Gastrocnemius medialis (tissue), 4 donors: ENCODE results near the gene ARID1B. TPM values are rescaled to one million over a fixed set of nuclear protein-coding genes. Genes with fewer than 3 reads are reported as not detected.

Experiments
- ATAC-seq, 2 donors: fragments of 150-250 bp; one replicate each; pipeline ENCODE4 v1.9.1; 2016
- DNase-seq, 2 donors: peaks; one replicate each; pipeline ENCODE4 v3.0.0-alpha.2; 2019
- H3K27ac ChIP-seq, 4 donors: fragments of 200-600 bp; sonication (generic); 1 replicate in 1 of 4; 2 replicates in 3 of 4; pipeline ENCODE4 v1.5.1; 2016 to 2018; ENCODE audit warnings: mild to moderate bottlenecking in 2 of 4, moderate library complexity in 1 of 4
- H3K27me3 ChIP-seq, 3 donors: fragments of 200-600 bp; sonication (generic) in 2 of 3; 1 replicate in 1 of 3; 2 replicates in 2 of 3; pipeline versions ENCODE4 v1.5.1 to v1.6.0; 2016 to 2019; ENCODE audit warnings: mild to moderate bottlenecking in 1 of 3, moderate library complexity in 1 of 3
- H3K36me3 ChIP-seq, 2 donors: fragments of 200-600 bp; sonication (generic) in 1 of 2; one replicate each; pipeline ENCODE4 v1.5.1; 2017 to 2018
- H3K4me1 ChIP-seq, 2 donors: fragments of 200-600 bp; sonication (generic) in 1 of 2; one replicate each; pipeline ENCODE4 v1.5.1; 2016 to 2017; ENCODE audit warnings: mild to moderate bottlenecking in 2 of 2
- H3K4me3 ChIP-seq, 4 donors: fragments of 200-600 bp; sonication (generic) in 3 of 4; 1 replicate in 1 of 4; 2 replicates in 3 of 4; pipeline ENCODE4 v1.5.1; 2016 to 2019; ENCODE audit warnings: mild to moderate bottlenecking in 2 of 4
- H3K9me3 ChIP-seq, 3 donors: fragments of 200-600 bp; sonication (generic) in 2 of 3; 1 replicate in 1 of 3; 2 replicates in 2 of 3; pipeline ENCODE4 v1.5.1; 2016 to 2019
- CTCF ChIP-seq, 5 experiments: fragments of 450-650 bp in 3 of 5; fragments of 200-600 bp in 2 of 5; sonication (generic) in 2 of 5; IDR thresholded peaks in 4 of 5; conservative IDR thresholded peaks in 1 of 5; 1 replicate in 4 of 5; 2 replicates in 1 of 5; pipeline ENCODE4 v1.5.1; 2016 to 2019; ENCODE audit warnings: antibody characterized with exemption in 5 of 5, mild to moderate bottlenecking in 3 of 5, moderate library complexity in 3 of 5
- POLR2A ChIP-seq, 2 donors: fragments of 450-650 bp; IDR thresholded peaks; one replicate each; pipeline ENCODE4 v1.6.1; 2017; ENCODE audit warnings: antibody characterized with exemption in 2 of 2, mild to moderate bottlenecking in 2 of 2, moderate library complexity in 2 of 2
- in situ Hi-C, 4 donors: fragments of 200-750 bp; cut with MboI; loops; one replicate each; pipeline versions ENCODE4 v1.15.0 to v1.8.0; 2017; ENCODE audit warnings: low sequenced_read_pairs in 4 of 4
- intact Hi-C: fragments of 100-400 bp; cut with DNase I; formaldehyde crosslinking; loops from one replicate; pipeline ENCODE4 v1.15.1; 2023; ENCODE audit warnings: low total_unique reads
- total RNA-seq, 4 donors: library from RNA; depleted of rRNA; stranded (reverse); fragments of >200 nt; gene quantifications; one replicate each; pipeline versions ENCODE4 v1.1.0 to v1.2.3, GENCODE V29; 2016

ARID1B gene
- total RNA-seq, 4 donors from 2014 or later, result 54.9 to 75.3 (median 62.0) TPM

GRCh38 chr6:157213426-157213825 is 436.2 kb downstream of the ARID1B start:
- Histone ChIP-seq H3K4me1 (no peaks in the 10 kb centered on the region), H3K27me3 (no peaks in the 10 kb centered on the region), H3K4me3 (no peak overlapping the region), H3K9me3 (no peaks in the 10 kb centered on the region), H3K27ac (no peak overlapping the region), H3K36me3 (no peaks in the 10 kb centered on the region)
- DNase-seq (no peak), ATAC-seq (no peak)
- in situ Hi-C loops (no loop called here), intact Hi-C loops (no loop called here)
- TF ChIP-seq CTCF (IDR thresholded peaks at IDR 0.05 in 4 of 5, conservative IDR thresholded peaks at IDR 0.05 in 1 of 5), result no peak
- TF ChIP-seq POLR2A (IDR thresholded peaks at IDR 0.05), result no peak

DNA sequence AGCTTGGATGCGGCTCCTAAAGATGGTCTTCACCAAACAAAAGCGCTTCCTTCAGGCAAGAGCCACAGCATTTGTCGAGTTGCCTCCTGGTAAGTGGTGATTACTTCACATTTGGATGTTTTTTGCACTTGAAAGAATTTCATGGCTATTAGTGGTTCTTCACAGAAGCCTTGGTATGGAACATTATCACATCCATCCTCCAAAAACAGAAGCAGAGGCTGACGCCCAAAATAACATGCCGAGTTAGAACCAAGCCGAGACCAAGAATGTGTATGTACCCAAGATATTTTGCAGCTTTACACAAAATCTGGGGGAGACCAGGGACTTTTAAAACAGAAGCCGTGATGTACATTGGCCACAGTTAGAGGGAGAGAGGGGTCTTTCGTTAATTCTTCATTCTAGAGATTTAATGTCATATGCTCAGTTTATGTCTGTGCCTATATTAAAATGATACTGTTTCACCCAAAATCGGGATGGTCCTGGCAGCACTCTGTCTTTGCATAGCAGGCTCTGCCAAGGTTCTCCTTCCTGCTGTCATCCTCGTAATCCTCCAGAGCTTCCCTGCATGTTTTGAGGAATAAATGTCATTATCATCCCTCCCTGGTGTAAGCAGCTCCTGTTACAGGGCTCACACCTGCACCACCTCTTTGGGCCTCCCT is 436.9 kb downstream of the ARID1B start:
- Histone ChIP-seq H3K27ac (no peak overlapping the region), H3K4me3 (no peak overlapping the region), H3K9me3 (no peaks in the 10 kb centered on the region), H3K36me3 (no peaks in the 10 kb centered on the region), H3K4me1 (no peaks in the 10 kb centered on the region), H3K27me3 (no peaks in the 10 kb centered on the region)
- intact Hi-C loops (no loop called here), in situ Hi-C loops (no loop called here)
- no peak for ATAC-seq
- DNase-seq, result no peak
- TF ChIP-seq CTCF (IDR thresholded peaks at IDR 0.05 in 4 of 5, conservative IDR thresholded peaks at IDR 0.05 in 1 of 5) (no peak), POLR2A (IDR thresholded peaks at IDR 0.05) (no peak)

DNA sequence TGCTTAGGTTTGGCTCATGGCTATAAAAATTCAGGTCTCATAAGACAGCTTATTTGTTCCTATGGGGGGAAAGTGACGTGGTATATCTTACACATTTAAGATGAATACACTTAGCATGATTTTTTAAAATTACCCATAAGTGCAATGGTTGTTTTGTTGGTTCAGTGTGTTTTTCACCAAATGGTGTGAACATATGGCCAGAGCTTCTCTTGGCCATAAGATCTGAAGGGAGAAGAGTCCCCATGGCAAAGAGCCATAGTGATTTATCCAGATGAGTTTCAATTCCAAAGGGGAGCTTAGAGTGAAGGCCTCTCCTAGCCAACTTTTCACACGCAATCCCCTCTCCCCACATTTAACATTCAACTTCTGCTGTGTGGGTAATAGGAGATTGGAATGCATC is 438.5 kb downstream of the ARID1B start:
- no peaks in the 10 kb centered on the region for H3K27me3 ChIP-seq
- intact Hi-C loops, result no loop called here
- H3K9me3 ChIP-seq, result no peaks in the 10 kb centered on the region
- H3K36me3 ChIP-seq, result no peaks in the 10 kb centered on the region
- H3K27ac ChIP-seq, result no peak overlapping the region
- ATAC-seq, result no peak
- no peak for TF ChIP-seq CTCF (IDR thresholded peaks at IDR 0.05 in 4 of 5, conservative IDR thresholded peaks at IDR 0.05 in 1 of 5)
- no peak for TF ChIP-seq POLR2A (IDR thresholded peaks at IDR 0.05)
- in situ Hi-C loops, result no loop called here
- DNase-seq, result no peak
- H3K4me1 ChIP-seq, result peaks cover 2 to 3% of the 10 kb centered on the region in 2 donors
- H3K4me3 ChIP-seq, result no peak overlapping the region

GRCh38 chr6:157216570-157216969 is 439.4 kb downstream of the ARID1B start:
- in situ Hi-C loops (no loop called here), intact Hi-C loops (no loop called here)
- ATAC-seq, result no peak
- no peak for TF ChIP-seq POLR2A (IDR thresholded peaks at IDR 0.05)
- no peak for TF ChIP-seq CTCF (IDR thresholded peaks at IDR 0.05 in 4 of 5, conservative IDR thresholded peaks at IDR 0.05 in 1 of 5)
- H3K9me3 ChIP-seq, result no peaks in the 10 kb centered on the region
- H3K27me3 ChIP-seq, result no peaks in the 10 kb centered on the region
- H3K4me3 ChIP-seq, result no peak overlapping the region
- no peak for DNase-seq
- no peaks in the 10 kb centered on the region for H3K36me3 ChIP-seq
- H3K27ac ChIP-seq, result no peak overlapping the region
- H3K4me1 ChIP-seq, result peaks cover 5 to 7% of the 10 kb centered on the region in 2 donors
